SW 1271 (cell line): ENCODE results near the gene ZNF135.

ENCODE experiments used
- DNase-seq, 2 experiments: peaks; one replicate each; lab custom pipeline; 2025; lab: John Stamatoyannopoulos, UW

The ZNF135 gene

GRCh38 chr19:58093071-58093470 is 34.0 kb downstream of the ZNF135 start:
- no peak for DNase-seq

GRCh38 chr19:58095328-58095727 is 36.2 kb downstream of the ZNF135 start:
- DNase-seq: no peak

GRCh38 chr19:58096884-58097283 is 37.8 kb downstream of the ZNF135 start:
- no peak for DNase-seq

GRCh38 chr19:58097349-58097748 is 38.3 kb downstream of the ZNF135 start:
- DNase-seq: no peak

GRCh38 chr19:58097781-58098681 is 38.9 kb downstream of the ZNF135 start, which contains the start of gene ZSCAN18:
Gene ZSCAN18 (minus strand): TSS chr19:58098231. CDS start chr19:58090267, 7,964 bp downstream.
- DNase-seq: peak; percentile 80 to 86

- no peak for DNase-seq
Observed at GRCh38 chr19:58098682-58098998, 39.6 kb downstream of the ZNF135 start.

- no peak for DNase-seq
Observed at GRCh38 chr19:58107778-58108545, 48.9 kb downstream of the ZNF135 start.

- no peak for DNase-seq
Observed at GRCh38 chr19:58108546-58108817, 49.4 kb downstream of the ZNF135 start.

GRCh38 chr19:58117841-58118575 is 58.9 kb downstream of the ZNF135 start:
- DNase-seq: no peak

GRCh38 chr19:58118979-58119733 is 60.1 kb downstream of the ZNF135 start:
- no peak for DNase-seq
